SK-N-SH (cell line): ENCODE results near the gene INAFM2. TPM values are rescaled to one million over a fixed set of nuclear protein-coding genes. Genes with fewer than 3 reads are reported as not detected.

Experiments used
- CTCF ChIA-PET: fragments of 300-600, 350-600 bp; formaldehyde crosslinking; extraction: SDS; loops from one replicate; lab custom pipeline; 2021; lab: Yijun Ruan, JAX
- POLR2A ChIA-PET: fragments of 350-600 bp; sonication (Branson Sonifier 250); formaldehyde crosslinking; extraction: SDS; loops from one replicate; lab custom pipeline; 2020; ENCODE audit warnings: antibody characterized with exemption, inconsistent platforms; lab: Yijun Ruan, JAX
- DNase-seq: peaks from one replicate; pipeline ENCODE4 v3.0.0; 2012
- H2AFZ ChIP-seq: fragments of 200-600 bp; sonication (generic); 2 replicates; pipeline ENCODE4 v1.8.1; 2016; ENCODE audit warnings: antibody characterized with exemption, mild to moderate bottlenecking, low read depth
- H3F3A ChIP-seq: fragments of 200-600 bp; sonication (generic); replicated peaks from 2 replicates; pipeline ENCODE3; 2016; ENCODE audit warnings: antibody characterized with exemption, mild to moderate bottlenecking; ENCODE audit not compliant: insufficient read depth
- H3K27ac ChIP-seq, 2 experiments: fragments of 200-500 bp in 1 of 2; fragments of 200-600 bp in 1 of 2; sonication (Bioruptor generic) in 1 of 2; sonication (generic), shearing (Covaris generic) in 1 of 2; 2 replicates each; pipeline versions ENCODE4 v1.5.1 to v1.6.1; 2014 to 2016; ENCODE audit warnings: low read depth in 2 of 2, inconsistent platforms in 1 of 2, low read length in 1 of 2, mild to moderate bottlenecking in 1 of 2, mixed read lengths in 1 of 2
- H3K27me3 ChIP-seq: fragments of 200-600 bp; sonication (generic), shearing (Covaris generic); 2 replicates; pipeline ENCODE4 v1.6.1; 2016; ENCODE audit warnings: mixed run types; ENCODE audit not compliant: insufficient read depth
- H3K36me3 ChIP-seq, 2 experiments: fragments of 200-500 bp in 1 of 2; fragments of 200-600 bp in 1 of 2; sonication (Bioruptor generic) in 1 of 2; sonication (generic) in 1 of 2; replicated peaks in 1 of 2; 2 replicates each; pipeline versions ENCODE3 to v1.5.1; 2014 to 2016; ENCODE audit warnings: low read length in 1 of 2, mild to moderate bottlenecking in 1 of 2; ENCODE audit not compliant: insufficient read depth in 2 of 2, control insufficient read depth in 1 of 2
- H3K4me1 ChIP-seq, 2 experiments: fragments of 200-500 bp in 1 of 2; fragments of 200-600 bp in 1 of 2; sonication (Bioruptor generic) in 1 of 2; sonication (generic), shearing (Covaris generic) in 1 of 2; 2 replicates each; pipeline versions ENCODE4 v1.5.1 to v1.6.1; 2014 to 2016; ENCODE audit warnings: low read depth in 1 of 2, low read length in 1 of 2, mixed run types in 1 of 2; ENCODE audit not compliant: insufficient read depth in 2 of 2, control insufficient read depth in 1 of 2
- H3K4me2 ChIP-seq: fragments of 200-600 bp; sonication (generic), shearing (Covaris generic); 2 replicates; pipeline ENCODE4 v1.6.1; 2017; ENCODE audit warnings: mixed run types
- H3K4me3 ChIP-seq, 2 experiments: fragments of 200-500 bp in 1 of 2; fragments of 200-600 bp in 1 of 2; sonication (Bioruptor generic) in 1 of 2; sonication (generic), shearing (Covaris generic) in 1 of 2; 2 replicates each; pipeline versions ENCODE4 v1.5.1 to v1.8.1; 2014 to 2016; ENCODE audit warnings: low read depth in 2 of 2, inconsistent platforms in 1 of 2, low read length in 1 of 2, mild to moderate bottlenecking in 1 of 2, mixed read lengths in 1 of 2, moderate library complexity in 1 of 2
- H3K79me2 ChIP-seq: fragments of 200-600 bp; sonication (generic); 2 replicates; pipeline ENCODE4 v1.8.1; 2017; ENCODE audit warnings: mild to moderate bottlenecking; ENCODE audit not compliant: insufficient read depth
- H3K9ac ChIP-seq: fragments of 200-600 bp; sonication (generic); 2 replicates; pipeline ENCODE4 v1.6.1; 2017; ENCODE audit warnings: mixed run types
- H3K9me2 ChIP-seq: fragments of 200-600 bp; sonication (generic); 2 replicates; pipeline ENCODE4 v1.6.1; 2017; ENCODE audit warnings: mixed run types
- H3K9me3 ChIP-seq: fragments of 200-600 bp; sonication (generic); 2 replicates; pipeline ENCODE4 v1.6.1; 2017; ENCODE audit warnings: mixed run types, mild to moderate bottlenecking, moderate library complexity
- H4K20me1 ChIP-seq: fragments of 200-600 bp; sonication (generic); 2 replicates; pipeline ENCODE4 v1.6.1; 2017; ENCODE audit warnings: mild to moderate bottlenecking, mixed run types; ENCODE audit not compliant: insufficient read depth
- EP300 ChIP-seq, 2 experiments: IDR thresholded peaks; 2 replicates each; pipeline versions ENCODE4 v1.4.0 to v1.6.1; 2012; ENCODE audit warnings: borderline replicate concordance in 1 of 2, low read depth in 1 of 2, low read length in 1 of 2
- EZH2phosphoT487 ChIP-seq: fragments of 200-600 bp; sonication (generic); IDR thresholded peaks from 2 replicates; pipeline ENCODE4 v1.6.1; 2017; ENCODE audit warnings: low read depth, mixed run types, mild to moderate bottlenecking, antibody characterized with exemption, moderate library complexity, borderline replicate concordance
- FOSL2 ChIP-seq: IDR thresholded peaks from 2 replicates; pipeline ENCODE4 v1.4.0; 2012; ENCODE audit warnings: low read depth, mild to moderate bottlenecking, moderate library complexity, borderline replicate concordance
- RAD21 ChIP-seq: IDR thresholded peaks from 2 replicates; pipeline ENCODE4 v1.6.1; 2012; ENCODE audit warnings: mild to moderate bottlenecking, low read length
- RCOR1 ChIP-seq: fragments of 150-350 bp; IDR thresholded peaks from 2 replicates; pipeline ENCODE4 v1.6.1; 2017; ENCODE audit warnings: antibody characterized with exemption, low read length
- TCF12 ChIP-seq: IDR thresholded peaks from 2 replicates; pipeline ENCODE4 v1.4.0; 2012
- WGBS: methylation state at CpG from one replicate; pipeline ENCODE4 v1.1.6; 2017; ENCODE audit warnings: low lambda C conversion rate; 5-methylcytosine and 5-hydroxymethylcytosine counted together
- polyA plus RNA-seq, 3 experiments: library from polyadenylated mRNA; depleted of rRNA; stranded (reverse); fragments of >200 nt; gene quantifications; 2 replicates each; pipeline ENCODE4 v1.2.3, GENCODE V29; 2012
- TF ChIP-seq, protein P1 (sequence below): fragments of 150-350 bp; IDR thresholded peaks from 2 replicates; pipeline ENCODE4 v1.6.1; 2017; ENCODE audit warnings: antibody characterized with exemption, low read length, low read depth, borderline replicate concordance
- TF ChIP-seq, protein P2 (sequence below): fragments of 200-600 bp; sonication (generic); IDR thresholded peaks from 2 replicates; pipeline ENCODE4 v1.6.1; 2017; ENCODE audit warnings: antibody characterized with exemption, mild to moderate bottlenecking, moderate library complexity
- TF ChIP-seq, protein P3 (sequence below): IDR thresholded peaks from 2 replicates; pipeline ENCODE4 v1.4.0; 2012; ENCODE audit warnings: low read depth, borderline replicate concordance

INAFM2 gene
- polyA plus RNA-seq, 1 of the 3 experiments (the other 2 are of a cell fraction) = 7.8 TPM

DNA sequence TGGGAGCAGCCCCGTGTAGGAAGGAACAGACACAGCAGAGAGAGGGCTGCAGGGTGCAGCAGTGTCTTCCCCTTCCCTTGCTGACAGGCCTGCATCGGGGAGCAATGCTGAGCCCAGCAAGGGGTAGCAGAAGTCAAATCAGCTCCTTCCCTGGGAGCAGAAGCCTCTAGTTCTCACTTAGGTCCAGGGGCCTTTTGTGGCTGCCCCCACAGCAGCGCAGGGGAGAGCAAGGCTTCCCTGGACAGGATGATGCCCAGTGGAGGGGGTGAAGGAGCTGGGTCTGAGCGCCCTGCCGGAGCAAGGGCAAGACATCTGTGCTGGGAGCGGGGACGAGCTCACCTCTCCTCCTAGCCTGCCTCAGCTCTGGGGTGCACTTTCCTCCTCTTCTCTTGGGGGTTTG lies 16.6 kb upstream of the INAFM2 start:
- H4K20me1 ChIP-seq = no peaks in the 10 kb centered on the region
- no peak overlapping the region for H2AFZ ChIP-seq
- no peak overlapping the region for H3K4me2 ChIP-seq
- no peak overlapping the region for H3K27ac ChIP-seq
- H3K27me3 ChIP-seq = no peaks in the 10 kb centered on the region; the same call in 1 of the 2 replicates
- H3F3A ChIP-seq = no peaks in the 10 kb centered on the region
- WGBS = 79% methylated on average over 5 of the region's 7 CpGs
- peaks cover 0 to 18% of the 10 kb centered on the region in 2 experiments; a peak in 1 of 4 replicates for H3K4me1 ChIP-seq
- no peak overlapping the region for H3K4me3 ChIP-seq
- H3K9me3 ChIP-seq = no peaks in the 10 kb centered on the region
- CTCF ChIA-PET = interaction anchor here (1.1 to 70.6 kb wide), 8 partner anchors 7 to 262 kb away, joined by 3 to 2194 read pairs (median 34); partner anchors contain the start of genes ANKRD63, CCDC9B, DISP2 and INAFM2
- H3K9me2 ChIP-seq = no peaks in the 10 kb centered on the region
- no peaks in the 10 kb centered on the region for H3K79me2 ChIP-seq
- POLR2A ChIA-PET = no interaction called here
- no peaks in the 10 kb centered on the region for H3K36me3 ChIP-seq
- no peak for TF ChIP-seq TCF12
- TF ChIP-seq, protein P1, sequence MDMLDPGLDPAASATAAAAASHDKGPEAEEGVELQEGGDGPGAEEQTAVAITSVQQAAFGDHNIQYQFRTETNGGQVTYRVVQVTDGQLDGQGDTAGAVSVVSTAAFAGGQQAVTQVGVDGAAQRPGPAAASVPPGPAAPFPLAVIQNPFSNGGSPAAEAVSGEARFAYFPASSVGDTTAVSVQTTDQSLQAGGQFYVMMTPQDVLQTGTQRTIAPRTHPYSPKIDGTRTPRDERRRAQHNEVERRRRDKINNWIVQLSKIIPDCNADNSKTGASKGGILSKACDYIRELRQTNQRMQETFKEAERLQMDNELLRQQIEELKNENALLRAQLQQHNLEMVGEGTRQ = no peak
- no peak for TF ChIP-seq EP300 (IDR thresholded peaks at IDR 0.05; ENCODE audit: borderline replicate concordance in 1 of 2, low read depth in 1 of 2, low read length in 1 of 2)
- no peak for DNase-seq
- no peak overlapping the region for H3K9ac ChIP-seq

DNA sequence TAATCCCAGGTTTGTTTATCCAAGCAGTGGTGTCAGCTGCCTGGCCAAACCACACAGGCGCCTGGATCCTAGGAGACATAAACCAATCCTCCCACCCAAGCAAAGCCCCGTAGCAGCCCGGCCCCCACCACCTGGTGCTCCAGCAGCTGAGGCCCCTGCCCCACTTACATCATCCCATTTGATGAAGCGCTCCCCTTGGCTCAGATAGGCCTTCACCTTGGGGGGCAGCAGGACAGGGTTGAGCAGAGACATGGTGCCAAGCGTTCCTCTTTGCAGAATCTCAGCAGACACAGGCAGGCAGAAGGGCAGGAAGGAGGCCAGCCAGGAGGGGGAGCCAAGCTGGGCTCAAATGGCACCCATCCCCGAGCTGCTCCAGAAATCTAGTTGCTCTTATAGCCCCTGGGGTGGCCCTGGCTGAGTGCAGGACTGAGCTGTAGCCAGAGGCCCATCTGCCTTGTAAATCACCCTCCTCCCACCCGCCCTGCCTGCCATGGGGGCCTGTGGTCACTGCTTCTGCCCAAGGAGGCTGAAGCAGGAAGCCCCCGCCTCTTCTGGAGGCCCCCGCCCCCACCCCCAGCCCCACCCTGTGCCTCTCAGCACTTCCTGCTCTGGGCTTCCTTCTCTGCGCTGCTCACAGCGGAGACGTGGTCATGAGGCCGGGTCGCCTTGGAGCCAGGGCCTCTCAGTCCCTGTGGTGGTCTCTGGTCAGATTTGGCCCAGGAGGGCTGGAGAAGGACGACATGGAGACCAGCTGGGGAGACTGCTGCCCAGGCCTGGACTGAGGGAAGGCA lies 15.9 kb upstream of the INAFM2 start, which contains the start of gene PLCB2:
PLCB2 (minus strand) TSS at position 515 of the 791 bp plus-strand sequence; CDS start at position 252, 263 bp downstream.
- Histone ChIP-seq H3K4me3 (no peak within 1 kb of the TSS), H3K36me3 (no peaks in the 10 kb centered on the region), H3K9me2 (no peaks in the 10 kb centered on the region), H3K9me3 (no peaks in the 10 kb centered on the region), H3F3A (no peaks in the 10 kb centered on the region), H3K4me1 (peaks cover 0 to 11% of the 10 kb centered on the region in 2 experiments; a peak in 1 of 4 replicates), H3K79me2 (no peaks in the 10 kb centered on the region), H3K27ac (no peak within 1 kb of the TSS), H3K27me3 (no peaks in the 10 kb centered on the region; the same call in 1 of the 2 replicates), H4K20me1 (no peaks in the 10 kb centered on the region), H3K4me2 (no peak within 1 kb of the TSS), H2AFZ (no peak within 1 kb of the TSS), H3K9ac (no peak within 1 kb of the TSS)
- no peak for DNase-seq
- ChIA-PET POLR2A (no interaction called here), CTCF (interaction anchor here (1.1 to 70.6 kb wide), 9 partner anchors 7 to 262 kb away, joined by 3 to 2194 read pairs (median 8); partner anchors contain the start of genes ANKRD63, CCDC9B, DISP2 and INAFM2)
- WGBS = 84% methylated on average over 7 of the region's 15 CpGs
- TF ChIP-seq RCOR1 (no peak), FOSL2 (no peak), RAD21 (no peak), EP300 (IDR thresholded peaks at IDR 0.05; ENCODE audit: borderline replicate concordance in 1 of 2, low read depth in 1 of 2, low read length in 1 of 2) (no peak), EZH2phosphoT487 (no peak)
- TF ChIP-seq, protein P2, sequence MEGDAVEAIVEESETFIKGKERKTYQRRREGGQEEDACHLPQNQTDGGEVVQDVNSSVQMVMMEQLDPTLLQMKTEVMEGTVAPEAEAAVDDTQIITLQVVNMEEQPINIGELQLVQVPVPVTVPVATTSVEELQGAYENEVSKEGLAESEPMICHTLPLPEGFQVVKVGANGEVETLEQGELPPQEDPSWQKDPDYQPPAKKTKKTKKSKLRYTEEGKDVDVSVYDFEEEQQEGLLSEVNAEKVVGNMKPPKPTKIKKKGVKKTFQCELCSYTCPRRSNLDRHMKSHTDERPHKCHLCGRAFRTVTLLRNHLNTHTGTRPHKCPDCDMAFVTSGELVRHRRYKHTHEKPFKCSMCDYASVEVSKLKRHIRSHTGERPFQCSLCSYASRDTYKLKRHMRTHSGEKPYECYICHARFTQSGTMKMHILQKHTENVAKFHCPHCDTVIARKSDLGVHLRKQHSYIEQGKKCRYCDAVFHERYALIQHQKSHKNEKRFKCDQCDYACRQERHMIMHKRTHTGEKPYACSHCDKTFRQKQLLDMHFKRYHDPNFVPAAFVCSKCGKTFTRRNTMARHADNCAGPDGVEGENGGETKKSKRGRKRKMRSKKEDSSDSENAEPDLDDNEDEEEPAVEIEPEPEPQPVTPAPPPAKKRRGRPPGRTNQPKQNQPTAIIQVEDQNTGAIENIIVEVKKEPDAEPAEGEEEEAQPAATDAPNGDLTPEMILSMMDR = peak; percentile 26; the same call in 1 of the 2 replicates
- TF ChIP-seq, protein P3, sequence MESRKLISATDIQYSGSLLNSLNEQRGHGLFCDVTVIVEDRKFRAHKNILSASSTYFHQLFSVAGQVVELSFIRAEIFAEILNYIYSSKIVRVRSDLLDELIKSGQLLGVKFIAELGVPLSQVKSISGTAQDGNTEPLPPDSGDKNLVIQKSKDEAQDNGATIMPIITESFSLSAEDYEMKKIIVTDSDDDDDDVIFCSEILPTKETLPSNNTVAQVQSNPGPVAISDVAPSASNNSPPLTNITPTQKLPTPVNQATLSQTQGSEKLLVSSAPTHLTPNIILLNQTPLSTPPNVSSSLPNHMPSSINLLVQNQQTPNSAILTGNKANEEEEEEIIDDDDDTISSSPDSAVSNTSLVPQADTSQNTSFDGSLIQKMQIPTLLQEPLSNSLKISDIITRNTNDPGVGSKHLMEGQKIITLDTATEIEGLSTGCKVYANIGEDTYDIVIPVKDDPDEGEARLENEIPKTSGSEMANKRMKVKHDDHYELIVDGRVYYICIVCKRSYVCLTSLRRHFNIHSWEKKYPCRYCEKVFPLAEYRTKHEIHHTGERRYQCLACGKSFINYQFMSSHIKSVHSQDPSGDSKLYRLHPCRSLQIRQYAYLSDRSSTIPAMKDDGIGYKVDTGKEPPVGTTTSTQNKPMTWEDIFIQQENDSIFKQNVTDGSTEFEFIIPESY = no peak
